Stimulated activated naive CD8-positive, alpha-beta T cell treated with anti-CD3 and anti-CD28 coated beads, Interleukin-15, Interleukin-2, amounts not matched to agents 100 ng/mL and 50 ng/mL, for 24 hours (primary cell): ENCODE results near the gene CHRNA3.
A peak's percentile ranks its signal among the peaks of the same experiment; 100 is the strongest.

Experiments
- H3K27ac Mint-ChIP-seq: one replicate; pipeline ENCODE4 v1.8.0; 2021; ENCODE audit warnings: mild to moderate bottlenecking, mixed read lengths
- H3K27me3 Mint-ChIP-seq: one replicate; pipeline ENCODE4 v1.8.0; 2021; ENCODE audit warnings: mixed read lengths
- H3K36me3 Mint-ChIP-seq: one replicate; pipeline ENCODE4 v1.8.0; 2021; ENCODE audit warnings: low read depth, mixed read lengths
- H3K4me1 Mint-ChIP-seq: one replicate; pipeline ENCODE4 v1.8.0; 2021; ENCODE audit warnings: low read depth, mixed read lengths
- H3K4me3 Mint-ChIP-seq: one replicate; pipeline ENCODE4 v1.8.0; 2021; ENCODE audit warnings: mild to moderate bottlenecking, mixed read lengths
- H3K9me3 Mint-ChIP-seq: one replicate; pipeline ENCODE4 v1.8.0; 2021; ENCODE audit warnings: mixed read lengths

Gene CHRNA3

GRCh38 chr15:78641749-78642275 is 21.0 kb upstream of the CHRNA3 start:
- Mint-ChIP-seq H3K4me3 (no peak overlapping the region), H3K4me1 (peaks cover 9% of the 10 kb centered on the region), H3K9me3 (no peaks in the 10 kb centered on the region), H3K27me3 (peaks cover 5% of the 10 kb centered on the region), H3K36me3 (no peaks in the 10 kb centered on the region), H3K27ac (no peak overlapping the region)

GRCh38 chr15:78641102-78641748 is 20.4 kb upstream of the CHRNA3 start, which contains the start of gene CHRNB4:
Gene CHRNB4 (minus strand): TSS chr15:78641210. CDS start chr15:78641133, 77 bp downstream.
- Mint-ChIP-seq H3K9me3 (no peaks in the 10 kb centered on the region), H3K27ac (no peak within 1 kb of the TSS), H3K27me3 (peaks cover 5% of the 10 kb centered on the region), H3K36me3 (no peaks in the 10 kb centered on the region), H3K4me1 (peaks cover 9% of the 10 kb centered on the region), H3K4me3 (peak within 1 kb of the TSS; percentile 52)

DNA sequence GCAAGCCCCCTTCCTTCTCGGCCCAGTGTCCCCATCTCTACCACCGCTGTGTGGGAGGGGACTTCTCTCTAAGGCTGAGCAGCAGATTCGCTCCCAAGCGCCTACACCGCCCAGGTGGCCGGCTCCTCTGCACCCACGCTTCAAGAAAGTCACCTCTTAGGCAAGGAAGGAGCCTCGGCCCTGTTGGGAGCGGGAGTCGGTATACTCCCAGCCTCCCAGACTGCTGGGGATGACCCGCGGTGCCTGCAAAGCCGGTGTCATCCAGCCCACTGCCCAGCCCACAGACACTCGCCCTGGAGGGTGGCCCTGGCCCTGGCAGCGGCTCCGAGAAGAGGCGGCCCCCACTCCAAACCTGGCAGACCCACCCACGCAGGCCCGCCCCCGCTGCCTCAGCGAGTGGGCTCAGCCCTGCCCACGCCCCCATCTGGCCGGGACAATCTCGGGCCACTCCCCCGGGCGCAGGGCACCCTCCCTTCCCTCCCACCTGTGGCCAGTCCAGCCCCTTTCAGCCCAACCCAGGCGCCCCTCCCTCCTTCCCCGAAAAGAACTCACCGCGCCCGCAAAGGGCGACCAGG is 19.8 kb upstream of the CHRNA3 start:
- Mint-ChIP-seq H3K4me3 (peak overlapping the region; percentile 52), H3K4me1 (peaks cover 9% of the 10 kb centered on the region), H3K27me3 (peaks cover 5% of the 10 kb centered on the region), H3K36me3 (no peaks in the 10 kb centered on the region), H3K9me3 (no peaks in the 10 kb centered on the region), H3K27ac (no peak overlapping the region)

DNA sequence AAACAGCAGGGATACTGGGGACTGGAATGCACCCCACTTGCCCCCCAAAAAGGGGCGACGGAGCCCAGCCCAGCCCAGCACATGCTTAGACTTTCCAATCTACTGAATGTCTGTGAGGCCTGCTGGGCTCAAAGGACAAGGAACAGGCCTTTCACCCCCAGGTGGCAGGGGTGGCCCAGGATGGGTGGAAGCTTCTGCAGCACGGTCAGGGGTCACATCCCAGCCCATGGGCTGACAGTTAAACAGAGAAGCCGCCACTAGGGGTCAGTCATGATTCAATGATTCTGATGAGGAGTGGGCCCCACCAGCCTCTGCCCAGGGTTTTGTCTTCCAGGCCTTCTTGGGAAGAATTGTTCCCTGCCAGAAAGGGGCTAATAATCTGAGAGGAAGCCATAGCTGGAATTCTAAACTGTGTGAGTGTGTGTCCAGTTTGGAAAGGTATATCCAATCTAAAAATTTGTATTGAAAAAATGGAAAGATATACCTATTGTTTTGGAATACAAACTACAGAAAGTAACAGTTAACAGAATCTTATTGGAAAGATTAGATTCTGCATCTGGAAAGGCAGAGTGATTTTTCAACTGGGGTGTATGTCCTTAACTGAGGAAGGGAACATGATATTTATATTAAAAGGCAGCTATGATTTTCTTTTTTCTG is 18.0 kb upstream of the CHRNA3 start:
- Mint-ChIP-seq H3K9me3 (no peaks in the 10 kb centered on the region), H3K4me3 (no peak overlapping the region), H3K4me1 (peaks cover 9% of the 10 kb centered on the region), H3K27me3 (peaks cover 5% of the 10 kb centered on the region), H3K27ac (no peak overlapping the region), H3K36me3 (no peaks in the 10 kb centered on the region)

DNA sequence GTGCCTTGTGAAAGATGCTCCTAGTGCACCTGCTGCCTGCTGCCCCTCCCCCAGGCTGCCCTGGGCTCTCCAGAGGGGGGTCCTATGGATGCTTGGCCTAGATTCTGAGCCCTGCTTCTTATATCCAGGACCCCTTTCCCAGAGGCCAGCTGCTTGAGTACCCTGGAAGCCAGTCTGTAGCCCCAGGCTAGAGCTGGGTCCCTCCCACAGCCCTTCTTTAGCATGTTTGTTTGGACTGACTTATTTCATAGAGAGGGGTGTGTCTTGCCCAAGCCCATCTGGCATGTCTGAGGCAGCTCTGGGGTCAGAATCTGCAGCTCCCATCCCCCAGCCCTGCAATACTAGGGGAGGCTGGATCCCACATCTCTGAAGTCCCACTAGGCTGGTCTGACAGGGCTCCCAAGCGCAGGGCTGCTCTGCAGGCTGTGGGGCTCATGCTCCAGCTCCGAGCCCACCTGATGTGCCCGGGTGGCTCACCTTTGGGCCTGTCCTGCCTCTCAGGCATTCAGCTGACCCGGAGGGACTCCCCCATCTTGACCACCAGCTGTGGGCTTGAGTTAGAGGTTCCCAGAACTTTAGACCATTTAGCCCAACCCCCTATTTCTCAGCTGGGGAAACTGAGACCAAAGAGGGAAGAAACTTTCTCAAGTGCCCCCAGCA is 17.1 kb upstream of the CHRNA3 start:
- H3K9me3 Mint-ChIP-seq = no peaks in the 10 kb centered on the region
- H3K36me3 Mint-ChIP-seq = no peaks in the 10 kb centered on the region
- no peak overlapping the region for H3K27ac Mint-ChIP-seq
- H3K27me3 Mint-ChIP-seq = peaks cover 5% of the 10 kb centered on the region
- H3K4me1 Mint-ChIP-seq = peaks cover 9% of the 10 kb centered on the region
- no peak overlapping the region for H3K4me3 Mint-ChIP-seq

DNA sequence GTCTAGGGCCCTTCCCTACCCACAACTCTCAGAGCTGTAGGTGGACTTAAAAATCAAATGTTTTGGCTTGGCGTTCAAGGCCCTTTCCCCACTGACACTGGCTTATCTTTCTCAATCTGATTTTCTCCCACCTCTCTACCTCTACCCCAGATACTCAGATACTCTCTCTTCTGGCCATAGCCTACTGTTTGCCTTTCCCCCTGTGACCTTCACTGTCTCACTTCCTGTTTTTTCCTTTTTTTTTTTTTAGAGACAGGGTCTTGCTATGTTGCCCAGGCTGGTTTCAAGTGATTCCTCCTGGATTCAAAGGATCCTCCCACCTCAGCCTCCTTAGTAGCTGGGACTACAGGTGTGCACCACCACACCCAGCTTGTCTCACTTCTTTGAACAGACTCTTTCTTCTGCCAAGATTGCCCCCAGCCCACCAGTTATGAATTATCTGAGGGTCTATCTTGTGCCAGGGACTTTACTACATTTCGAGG is 15.6 kb upstream of the CHRNA3 start:
- peaks cover 2% of the 10 kb centered on the region for H3K27me3 Mint-ChIP-seq
- no peak overlapping the region for H3K4me3 Mint-ChIP-seq
- peaks cover 6% of the 10 kb centered on the region for H3K4me1 Mint-ChIP-seq
- no peaks in the 10 kb centered on the region for H3K9me3 Mint-ChIP-seq
- no peaks in the 10 kb centered on the region for H3K36me3 Mint-ChIP-seq
- no peak overlapping the region for H3K27ac Mint-ChIP-seq

- H3K27me3 Mint-ChIP-seq = no peaks in the 10 kb centered on the region
- no peaks in the 10 kb centered on the region for H3K36me3 Mint-ChIP-seq
- no peaks in the 10 kb centered on the region for H3K9me3 Mint-ChIP-seq
- H3K4me3 Mint-ChIP-seq = no peak overlapping the region
- H3K4me1 Mint-ChIP-seq = no peaks in the 10 kb centered on the region
- no peak overlapping the region for H3K27ac Mint-ChIP-seq
These were observed 14.6 kb upstream of the CHRNA3 start for GRCh38 chr15:78635346-78635745.

GRCh38 chr15:78634210-78635145 is 13.7 kb upstream of the CHRNA3 start:
- no peaks in the 10 kb centered on the region for H3K9me3 Mint-ChIP-seq
- no peak overlapping the region for H3K4me3 Mint-ChIP-seq
- H3K27ac Mint-ChIP-seq = no peak overlapping the region
- no peaks in the 10 kb centered on the region for H3K36me3 Mint-ChIP-seq
- no peaks in the 10 kb centered on the region for H3K4me1 Mint-ChIP-seq
- peaks cover 3% of the 10 kb centered on the region for H3K27me3 Mint-ChIP-seq

GRCh38 chr15:78633348-78633747 is 12.6 kb upstream of the CHRNA3 start:
- no peaks in the 10 kb centered on the region for H3K9me3 Mint-ChIP-seq
- no peaks in the 10 kb centered on the region for H3K4me1 Mint-ChIP-seq
- no peaks in the 10 kb centered on the region for H3K36me3 Mint-ChIP-seq
- peaks cover 12% of the 10 kb centered on the region for H3K27me3 Mint-ChIP-seq
- no peak overlapping the region for H3K27ac Mint-ChIP-seq
- H3K4me3 Mint-ChIP-seq = no peak overlapping the region

DNA sequence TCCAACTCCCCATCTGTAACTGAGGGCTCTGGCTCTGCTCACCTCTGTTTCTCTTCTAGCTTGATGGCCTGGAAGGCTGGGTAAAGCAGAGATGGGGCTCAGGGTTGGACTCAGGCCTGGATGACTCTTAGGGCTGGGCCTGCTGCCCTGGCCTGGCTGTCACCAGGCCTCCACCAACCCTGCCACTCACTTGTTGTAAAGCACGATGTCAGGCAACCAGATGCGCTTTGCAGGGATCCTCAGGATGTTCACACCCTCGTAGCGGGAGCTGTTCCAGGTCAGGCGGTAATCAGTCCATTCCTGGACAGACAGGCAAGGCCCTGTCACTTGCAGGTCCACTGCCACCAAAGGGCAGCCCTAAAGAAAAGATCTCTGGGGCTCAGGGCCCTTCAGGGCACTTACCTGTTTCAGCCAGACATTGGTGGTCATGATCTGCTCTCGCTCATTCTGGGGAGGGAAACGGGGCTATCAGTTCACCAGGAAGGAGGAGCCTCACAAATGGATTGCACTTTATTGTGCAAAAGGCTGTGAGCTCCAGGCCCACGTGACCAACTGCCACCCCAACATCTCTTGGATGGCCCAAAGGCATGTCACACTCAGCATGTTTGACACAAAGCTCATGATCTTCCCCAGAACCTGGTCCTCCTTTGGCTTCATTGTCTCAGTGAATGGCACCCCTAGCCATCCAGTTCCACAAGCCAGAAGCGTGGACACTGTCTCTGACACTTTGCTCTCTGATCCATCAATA is 10.3 kb upstream of the CHRNA3 start:
- Mint-ChIP-seq H3K27ac (no peak overlapping the region), H3K4me3 (no peak overlapping the region), H3K9me3 (no peaks in the 10 kb centered on the region), H3K27me3 (peaks cover 17% of the 10 kb centered on the region), H3K4me1 (no peaks in the 10 kb centered on the region), H3K36me3 (no peaks in the 10 kb centered on the region)

DNA sequence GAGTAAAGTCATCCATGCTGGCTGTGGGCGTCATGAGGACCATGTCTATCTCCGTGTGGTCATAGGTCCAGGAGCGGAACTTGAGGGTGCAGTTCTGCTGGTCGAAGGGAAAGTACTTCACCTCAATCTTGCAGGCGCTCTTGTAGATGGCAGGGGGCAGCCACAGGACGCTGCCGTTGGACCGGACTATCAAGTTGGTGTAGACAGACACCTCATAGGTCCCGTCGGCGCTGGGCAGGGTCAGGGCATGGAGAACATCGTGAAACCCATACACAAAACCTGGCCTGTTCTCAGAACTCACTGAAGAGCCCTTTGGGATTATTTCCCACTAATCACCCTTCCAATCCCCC is 8.9 kb upstream of the CHRNA3 start:
- H3K36me3 Mint-ChIP-seq = no peaks in the 10 kb centered on the region
- H3K9me3 Mint-ChIP-seq = no peaks in the 10 kb centered on the region
- H3K4me3 Mint-ChIP-seq = no peak overlapping the region
- H3K27ac Mint-ChIP-seq = no peak overlapping the region
- peaks cover 17% of the 10 kb centered on the region for H3K27me3 Mint-ChIP-seq
- H3K4me1 Mint-ChIP-seq = no peaks in the 10 kb centered on the region

- no peaks in the 10 kb centered on the region for H3K4me1 Mint-ChIP-seq
- H3K27me3 Mint-ChIP-seq = peaks cover 18% of the 10 kb centered on the region
- no peaks in the 10 kb centered on the region for H3K9me3 Mint-ChIP-seq
- no peak overlapping the region for H3K4me3 Mint-ChIP-seq
- H3K27ac Mint-ChIP-seq = no peak overlapping the region
- H3K36me3 Mint-ChIP-seq = no peaks in the 10 kb centered on the region
These were observed 8.4 kb upstream of the CHRNA3 start for GRCh38 chr15:78629031-78629715.

DNA sequence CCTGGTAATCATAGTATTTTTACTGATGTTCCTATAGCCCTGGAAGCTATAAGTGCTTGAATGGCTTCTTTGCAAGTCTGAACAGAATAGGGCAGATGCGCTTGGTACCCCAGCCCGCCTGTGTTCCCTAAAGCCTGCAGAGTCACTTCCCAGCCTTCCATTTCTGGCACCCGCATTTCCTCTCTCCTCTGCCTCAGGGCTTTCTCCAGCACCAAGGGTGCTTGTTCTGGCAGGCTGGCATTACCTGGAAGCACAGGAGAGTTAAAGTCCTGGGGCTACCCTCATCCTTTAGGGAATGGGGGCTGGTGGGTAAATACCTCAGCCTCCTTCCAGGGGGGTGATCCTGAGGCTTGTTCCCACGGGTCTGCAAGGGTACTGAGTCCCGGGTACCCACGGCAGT is 7.4 kb upstream of the CHRNA3 start:
- Mint-ChIP-seq H3K4me1 (no peaks in the 10 kb centered on the region), H3K27me3 (peaks cover 24% of the 10 kb centered on the region), H3K4me3 (no peak overlapping the region), H3K9me3 (no peaks in the 10 kb centered on the region), H3K27ac (no peak overlapping the region), H3K36me3 (no peaks in the 10 kb centered on the region)
